ENCODE data around the gene PCLO.
"Not testable (repeated sequence)": the region's sequence is repeated elsewhere in the genome, so short reads cannot be mapped to it uniquely, and the experiment has no call there.

The PCLO gene

DNA sequence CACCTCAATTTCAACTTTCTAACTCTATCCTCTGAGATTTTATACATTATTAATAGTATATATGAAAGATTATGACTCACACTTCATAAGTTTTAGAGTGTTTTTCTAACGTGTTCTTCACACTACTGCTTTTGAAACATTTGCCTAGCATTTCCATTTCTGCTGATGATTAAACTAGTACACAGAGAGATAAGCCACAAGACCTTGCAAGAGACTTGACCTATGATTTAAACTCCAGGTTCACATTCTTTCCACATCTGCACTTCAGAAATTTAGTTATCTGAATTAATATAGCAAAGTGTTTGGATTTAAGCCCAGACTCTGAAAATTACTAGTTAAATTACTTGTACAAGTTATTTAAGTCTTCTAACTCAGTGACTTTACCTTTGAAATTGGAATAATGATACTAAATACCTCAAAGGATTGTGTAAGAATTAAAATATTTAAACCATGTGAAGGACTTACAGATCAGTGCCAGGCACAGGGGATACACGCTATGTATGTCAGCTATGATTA is 66.6 kb downstream of the PCLO start:
- peak; percentile 72 for DNase-seq (ENCODE audit: low read depth)
- TF ChIP-seq, protein P1, sequence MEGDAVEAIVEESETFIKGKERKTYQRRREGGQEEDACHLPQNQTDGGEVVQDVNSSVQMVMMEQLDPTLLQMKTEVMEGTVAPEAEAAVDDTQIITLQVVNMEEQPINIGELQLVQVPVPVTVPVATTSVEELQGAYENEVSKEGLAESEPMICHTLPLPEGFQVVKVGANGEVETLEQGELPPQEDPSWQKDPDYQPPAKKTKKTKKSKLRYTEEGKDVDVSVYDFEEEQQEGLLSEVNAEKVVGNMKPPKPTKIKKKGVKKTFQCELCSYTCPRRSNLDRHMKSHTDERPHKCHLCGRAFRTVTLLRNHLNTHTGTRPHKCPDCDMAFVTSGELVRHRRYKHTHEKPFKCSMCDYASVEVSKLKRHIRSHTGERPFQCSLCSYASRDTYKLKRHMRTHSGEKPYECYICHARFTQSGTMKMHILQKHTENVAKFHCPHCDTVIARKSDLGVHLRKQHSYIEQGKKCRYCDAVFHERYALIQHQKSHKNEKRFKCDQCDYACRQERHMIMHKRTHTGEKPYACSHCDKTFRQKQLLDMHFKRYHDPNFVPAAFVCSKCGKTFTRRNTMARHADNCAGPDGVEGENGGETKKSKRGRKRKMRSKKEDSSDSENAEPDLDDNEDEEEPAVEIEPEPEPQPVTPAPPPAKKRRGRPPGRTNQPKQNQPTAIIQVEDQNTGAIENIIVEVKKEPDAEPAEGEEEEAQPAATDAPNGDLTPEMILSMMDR (conservative IDR thresholded peaks at IDR 0.05; ENCODE audit: low read depth, low read length) = no peak
- H3K4me3 ChIP-seq (ENCODE audit: low read depth, low read length) = no peak overlapping the region

DNA sequence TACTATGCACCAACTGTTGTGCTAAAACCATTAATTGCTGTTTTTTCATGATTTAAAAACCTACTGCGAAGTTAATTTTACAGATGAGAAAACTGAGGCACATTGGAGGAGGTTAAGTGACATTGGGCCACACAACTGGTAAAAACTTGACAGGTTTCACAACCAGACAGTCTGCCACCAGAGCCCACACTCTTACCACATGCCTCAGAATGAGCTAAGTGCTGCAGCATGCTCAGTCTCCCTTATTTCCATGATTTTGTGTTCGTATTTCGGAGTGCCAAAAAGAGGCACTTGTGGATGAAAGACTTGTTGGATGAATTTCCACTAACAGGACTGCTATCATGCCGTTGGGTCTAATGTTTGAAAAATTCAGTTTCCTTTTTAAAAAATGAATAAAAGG is 77.4 kb downstream of the PCLO start:
- TF ChIP-seq, protein P1 (conservative IDR thresholded peaks at IDR 0.05; ENCODE audit: low read depth, low read length) = no peak
- no peak overlapping the region for H3K4me3 ChIP-seq (ENCODE audit: low read depth, low read length)
- DNase-seq (ENCODE audit: low read depth) = no peak

- H3K4me3 ChIP-seq (ENCODE audit: low read depth, low read length); DNase-seq (ENCODE audit: low read depth): not testable (repeated sequence)
Observed at GRCh38 chr7:83079879-83080278, 82.8 kb downstream of the PCLO start.

DNA sequence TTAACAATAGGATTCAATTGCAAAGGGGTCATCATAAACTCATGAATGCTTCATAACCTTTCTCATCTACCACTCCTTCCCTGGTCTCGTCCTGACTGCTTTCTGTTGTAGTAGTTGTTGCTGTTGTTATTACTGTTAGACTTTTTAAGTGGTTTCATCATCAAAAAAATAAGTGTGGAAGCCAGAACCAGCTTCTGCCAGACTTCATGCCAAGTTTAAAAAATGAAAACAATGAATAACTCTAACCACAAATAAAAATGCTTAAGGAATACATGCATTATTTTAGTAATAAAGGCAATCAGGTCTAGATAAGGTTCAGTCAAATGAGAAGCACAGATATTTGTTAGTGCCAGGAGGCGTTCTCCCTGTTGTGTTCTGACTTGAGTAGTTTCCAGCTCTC is 85.4 kb downstream of the PCLO start:
- peak; percentile 47 for DNase-seq (ENCODE audit: low read depth)
- H3K4me3 ChIP-seq (ENCODE audit: low read depth, low read length) = no peak overlapping the region

GRCh38 chr7:83072576-83073517 is 89.8 kb downstream of the PCLO start:
- H3K4me3 ChIP-seq (ENCODE audit: low read depth, low read length) = no peak overlapping the region
- DNase-seq (ENCODE audit: low read depth) = no peak
- TF ChIP-seq, protein P1 (conservative IDR thresholded peaks at IDR 0.05; ENCODE audit: low read depth, low read length) = peak; percentile 58

More for the DNA sequence above, 85.4 kb downstream of the PCLO start:
- TF ChIP-seq, protein P1 (conservative IDR thresholded peaks at IDR 0.05; ENCODE audit: low read depth, low read length) = no peak

DNA sequence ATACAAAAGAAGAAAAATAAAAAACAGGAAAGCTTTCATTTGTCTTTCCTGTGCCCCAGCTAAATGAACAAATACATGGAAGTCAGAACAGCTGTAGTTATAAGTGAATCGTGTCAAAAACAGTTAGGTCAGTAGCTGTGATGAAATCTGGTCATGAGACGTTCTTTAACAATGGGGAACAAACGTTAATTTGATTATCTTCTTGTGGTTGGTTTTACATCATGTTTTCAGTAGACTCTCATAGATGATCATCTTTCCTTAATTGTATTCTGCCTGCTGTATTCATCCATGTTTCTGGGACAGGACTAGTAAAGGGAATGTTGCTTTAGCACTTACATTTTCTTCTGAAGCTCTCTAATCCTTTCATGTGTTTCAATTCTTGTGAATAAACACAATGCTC is 97.0 kb downstream of the PCLO start:
- no peak overlapping the region for H3K4me3 ChIP-seq (ENCODE audit: low read depth, low read length)
- TF ChIP-seq, protein P1 (conservative IDR thresholded peaks at IDR 0.05; ENCODE audit: low read depth, low read length) = no peak
- peak; percentile 39 for DNase-seq (ENCODE audit: low read depth)

DNA sequence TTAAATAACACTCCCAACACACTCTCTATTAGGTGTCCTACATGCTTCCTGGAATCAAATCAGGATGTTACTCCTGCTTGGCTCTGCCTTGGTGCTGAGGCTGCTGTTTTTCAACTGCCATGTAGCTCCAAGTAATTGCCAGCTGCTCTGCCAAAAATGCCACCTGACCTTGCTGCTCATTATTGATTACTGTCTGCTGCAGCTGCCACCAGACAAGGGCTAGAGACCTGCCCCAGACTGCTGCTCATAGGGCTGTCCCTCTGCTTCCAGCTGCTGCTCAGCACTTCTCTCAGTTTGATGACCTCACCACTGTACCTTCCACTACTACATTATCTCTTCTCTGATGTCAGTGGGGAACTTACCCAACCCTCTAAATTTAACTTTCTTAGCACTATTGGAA is 102.5 kb downstream of the PCLO start:
- H3K4me3 ChIP-seq (ENCODE audit: low read depth, low read length) = no peak overlapping the region
- TF ChIP-seq, protein P1 (conservative IDR thresholded peaks at IDR 0.05; ENCODE audit: low read depth, low read length) = no peak
- peak; percentile 14 for DNase-seq (ENCODE audit: low read depth)
